GM19099 (cell line): ENCODE measurements around the gene C1orf185.

ENCODE experiments used
- POLR2A ChIP-seq: IDR thresholded peaks from 3 replicates; pipeline ENCODE4 v1.6.1; 2011; ENCODE audit warnings: low read depth; ENCODE audit not compliant: insufficient read length; ENCODE audit errors: extremely low read depth

Gene C1orf185

DNA sequence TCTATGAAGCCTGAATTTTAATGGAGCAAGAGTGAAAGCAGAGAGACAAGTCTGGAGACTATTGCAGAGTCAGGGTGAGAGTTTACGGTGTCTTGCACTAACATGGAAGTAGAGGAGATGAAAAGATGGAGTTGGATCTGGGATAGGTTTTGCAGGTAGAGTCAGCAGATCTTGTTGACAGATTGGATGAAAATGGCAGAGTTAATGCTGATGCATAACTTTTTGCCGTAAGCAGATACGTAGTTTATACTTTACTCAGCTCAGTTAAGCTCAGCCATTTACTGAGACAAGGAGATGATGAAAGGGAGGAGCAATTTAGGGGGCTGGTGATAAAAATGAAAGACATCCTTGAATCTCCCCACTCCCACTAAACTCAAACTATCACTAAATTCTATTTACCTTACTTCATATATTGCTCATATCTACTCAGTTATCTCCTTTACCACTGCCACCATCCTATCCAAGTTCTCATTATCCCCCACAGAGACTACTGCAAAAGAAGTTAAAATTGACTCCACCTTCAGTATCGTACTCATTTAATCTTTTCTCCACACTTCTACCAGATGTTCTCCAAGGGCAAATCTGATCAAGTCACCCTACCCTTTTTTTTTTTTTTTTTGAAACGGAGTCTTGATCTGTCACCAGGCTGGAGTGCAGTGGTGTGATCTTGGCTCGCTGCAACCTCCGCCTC, 13.8 kb downstream of the C1orf185 start:
- no peak for TF ChIP-seq POLR2A

DNA sequence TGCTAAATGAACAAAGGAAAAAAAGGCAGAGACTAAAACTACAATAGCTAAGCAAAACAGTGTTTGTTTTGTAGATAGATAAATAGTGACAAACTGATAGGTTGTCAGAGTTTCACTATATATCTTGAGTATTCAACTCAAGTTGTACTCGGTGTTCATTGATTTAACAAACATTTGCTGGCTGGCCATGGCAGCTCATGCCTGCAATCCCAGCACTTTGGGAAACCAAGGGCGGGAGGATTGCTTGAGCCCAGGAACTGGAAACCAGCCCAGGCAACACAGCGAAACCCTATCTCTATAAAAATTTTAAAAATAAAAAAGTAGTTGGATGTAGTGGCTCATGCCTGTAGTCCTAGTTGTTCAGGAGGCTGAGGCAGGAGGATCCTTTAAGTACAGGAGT, 17.3 kb downstream of the C1orf185 start:
- no peak for TF ChIP-seq POLR2A

DNA sequence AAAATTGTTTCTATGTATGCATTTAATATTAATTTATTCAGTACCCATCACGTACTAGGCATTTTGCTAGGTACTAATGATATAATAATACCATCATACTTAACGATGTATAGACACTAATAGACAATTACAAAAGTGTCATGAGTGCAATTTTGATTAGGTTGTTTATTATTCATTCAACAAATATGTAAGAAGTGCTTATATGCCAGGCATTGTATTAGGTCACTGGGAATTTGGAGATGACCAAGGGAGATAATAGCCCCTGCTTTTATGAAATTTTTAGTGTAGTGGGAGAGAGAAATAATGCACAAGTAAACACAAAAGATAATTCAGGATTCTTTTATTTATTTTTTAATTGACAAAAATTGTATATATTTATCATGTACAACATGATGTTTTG, 18.6 kb downstream of the C1orf185 start:
- TF ChIP-seq POLR2A: no peak

DNA sequence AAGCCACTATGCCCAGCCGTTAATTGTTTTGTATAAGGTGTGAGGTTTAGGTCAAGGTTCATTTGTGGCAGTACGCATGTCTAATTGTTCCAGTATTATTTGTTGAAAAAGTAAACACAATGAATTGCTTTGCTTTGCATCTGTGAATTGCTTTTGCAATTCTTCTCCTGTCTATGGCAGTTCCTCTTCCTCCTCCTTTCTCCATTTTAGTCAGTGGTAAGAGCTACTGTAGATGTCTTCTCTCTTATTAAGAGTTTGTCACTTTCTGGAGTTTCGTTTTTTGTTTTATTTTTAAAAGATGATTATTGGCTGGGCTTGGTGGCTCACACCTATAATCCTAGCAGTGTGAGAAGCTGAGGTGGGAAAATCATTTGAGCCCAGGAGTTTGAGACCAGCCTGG, 29.2 kb downstream of the C1orf185 start:
- TF ChIP-seq POLR2A: no peak

DNA sequence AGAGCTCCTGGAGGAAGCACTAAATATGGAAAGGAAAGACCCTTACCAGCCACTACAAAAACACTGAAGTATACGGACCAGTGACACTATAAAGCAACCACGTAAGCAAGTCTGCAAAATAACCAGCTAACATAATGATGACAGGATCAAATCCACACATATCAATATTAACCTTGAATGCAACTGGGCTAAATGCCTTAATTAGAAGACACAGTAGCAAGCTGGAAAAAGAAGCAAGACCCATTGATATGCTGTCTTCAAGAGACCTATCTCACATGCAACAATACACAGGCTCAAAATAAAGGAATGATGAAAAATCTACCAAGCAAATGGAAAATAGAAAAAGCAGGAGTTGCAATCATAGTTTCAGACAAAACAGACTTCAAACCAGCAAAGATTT, 31.0 kb downstream of the C1orf185 start:
- no peak for TF ChIP-seq POLR2A

DNA sequence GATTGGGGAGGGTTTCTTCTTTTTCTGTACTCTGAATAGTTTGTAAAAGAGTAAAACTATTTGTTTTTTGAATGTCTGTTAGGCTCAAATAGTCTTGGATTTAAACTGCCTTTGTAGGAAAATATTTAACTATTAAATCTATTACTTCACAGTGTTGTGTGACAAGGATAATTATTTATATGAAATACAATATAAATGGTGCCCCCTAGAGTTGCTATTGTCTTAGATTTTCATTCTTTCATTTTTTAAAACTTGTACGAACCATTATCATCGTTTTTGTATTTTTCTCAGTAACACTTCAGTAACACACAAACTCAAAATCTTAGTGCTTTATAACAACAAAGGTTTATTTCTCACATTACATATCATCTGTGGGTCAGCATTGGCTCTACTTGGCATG, 37.4 kb downstream of the C1orf185 start:
- TF ChIP-seq POLR2A: no peak

DNA sequence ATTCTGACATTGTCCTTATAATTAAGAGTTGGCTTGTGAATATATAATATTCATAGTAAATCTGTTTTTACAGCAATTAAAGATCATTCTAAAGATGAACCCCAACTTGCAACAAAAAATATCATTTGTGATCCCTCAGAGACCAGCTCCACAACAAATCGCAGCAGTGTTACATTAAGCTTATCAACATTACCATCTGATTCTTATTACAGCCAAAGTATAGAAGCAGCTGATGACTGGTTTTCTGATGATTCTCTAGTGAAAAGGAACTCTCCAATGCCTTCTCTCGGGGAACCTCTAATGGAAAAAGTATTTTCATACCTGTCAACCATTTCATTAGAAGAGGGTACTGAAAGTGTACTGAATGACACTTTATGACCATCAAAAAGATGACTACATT, 45.4 kb downstream of the C1orf185 start:
- no peak for TF ChIP-seq POLR2A

DNA sequence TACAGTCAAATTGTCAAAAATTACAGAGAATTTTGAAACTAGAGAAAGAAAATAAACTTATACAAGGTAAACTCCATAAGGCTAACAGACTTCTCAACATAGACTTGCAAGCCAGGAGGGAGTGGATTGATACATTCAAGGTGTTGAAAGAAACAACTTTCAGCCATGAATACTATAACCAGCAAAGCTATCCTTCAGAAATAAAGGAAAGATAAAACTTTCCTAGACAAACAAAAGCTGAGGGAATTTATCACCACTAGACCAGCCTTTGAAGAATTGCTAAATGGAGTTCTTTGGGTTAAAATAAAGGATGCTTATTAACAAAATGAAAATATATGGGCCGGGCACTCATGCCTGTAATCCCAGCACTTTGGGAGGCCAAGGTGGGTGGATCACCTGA, 52.7 kb downstream of the C1orf185 start:
- TF ChIP-seq POLR2A: no peak

DNA sequence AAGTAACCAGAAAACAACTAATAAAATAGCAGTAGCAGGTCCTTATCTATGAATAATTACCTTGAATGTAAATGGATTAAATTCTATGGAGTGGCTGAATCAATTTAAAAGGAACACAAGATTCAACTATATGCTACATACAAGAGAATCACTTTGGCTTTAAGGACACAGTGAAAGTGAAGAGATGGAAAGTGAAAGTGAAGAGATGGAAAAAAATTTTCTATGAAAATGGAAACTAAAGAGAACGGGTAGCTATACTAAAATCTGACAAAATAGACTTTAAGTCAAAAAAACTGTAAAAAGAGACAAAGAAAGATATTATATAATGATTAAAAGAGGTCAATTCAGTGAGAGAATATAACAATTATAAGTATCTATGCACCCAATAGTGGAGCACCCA, 54.7 kb downstream of the C1orf185 start:
- TF ChIP-seq POLR2A: no peak

DNA sequence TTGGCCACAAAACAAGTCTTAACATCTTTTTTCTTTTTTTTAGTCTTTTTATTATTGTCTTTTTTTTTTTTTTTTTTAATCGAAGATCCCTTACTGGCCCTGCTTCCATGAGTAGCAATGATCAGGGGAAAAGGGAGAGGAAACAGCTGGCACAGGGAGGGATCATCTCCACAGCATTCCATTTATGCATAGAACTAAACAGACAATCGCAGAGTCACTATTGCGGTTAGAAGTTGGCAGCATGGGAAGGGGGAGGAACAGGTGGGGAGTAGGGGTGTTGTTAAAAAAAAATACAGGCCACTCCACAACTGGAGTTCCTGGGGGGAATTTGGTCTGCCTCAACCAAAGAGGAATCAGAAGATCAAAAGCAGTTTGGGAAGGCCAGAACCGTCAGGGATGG, 55.4 kb downstream of the C1orf185 start:
- no peak for TF ChIP-seq POLR2A

DNA sequence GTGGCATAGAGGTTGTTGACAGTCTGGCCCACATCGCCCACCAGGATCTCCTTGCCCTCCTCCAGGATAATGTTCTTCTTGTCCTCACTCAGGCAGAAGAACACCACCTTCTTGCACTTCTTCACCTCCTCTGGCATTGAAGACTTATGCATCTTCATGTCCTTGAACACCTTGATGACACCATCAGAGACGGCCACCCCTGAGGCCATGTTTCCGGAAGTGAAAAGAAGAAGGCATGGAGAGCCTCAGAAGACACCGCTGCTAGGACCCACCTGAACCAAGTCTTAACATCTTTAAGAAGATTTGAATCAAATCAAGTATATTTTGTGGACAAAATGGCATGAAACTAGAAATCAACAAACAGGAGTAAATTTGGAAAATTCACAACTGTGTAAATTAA, 56.2 kb downstream of the C1orf185 start:
- no peak for TF ChIP-seq POLR2A

DNA sequence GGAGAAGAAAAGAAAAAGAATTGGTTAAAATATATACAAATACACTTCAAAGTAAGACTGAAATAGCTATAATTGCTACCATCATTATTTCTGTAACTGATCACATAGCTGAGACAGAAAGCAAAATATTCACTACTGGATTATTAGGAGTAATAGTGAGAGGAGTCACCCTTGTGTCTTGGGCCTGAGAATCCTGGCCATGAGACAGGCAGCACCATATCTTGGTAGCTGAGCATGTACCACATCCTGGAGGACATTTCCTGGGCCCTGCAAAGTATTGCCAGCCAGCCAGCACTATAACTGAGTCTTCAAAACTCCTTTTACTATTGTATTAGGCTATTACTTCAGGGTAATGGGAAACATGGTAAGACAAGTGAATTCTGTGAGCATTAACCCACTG, 63.5 kb downstream of the C1orf185 start:
- no peak for TF ChIP-seq POLR2A

DNA sequence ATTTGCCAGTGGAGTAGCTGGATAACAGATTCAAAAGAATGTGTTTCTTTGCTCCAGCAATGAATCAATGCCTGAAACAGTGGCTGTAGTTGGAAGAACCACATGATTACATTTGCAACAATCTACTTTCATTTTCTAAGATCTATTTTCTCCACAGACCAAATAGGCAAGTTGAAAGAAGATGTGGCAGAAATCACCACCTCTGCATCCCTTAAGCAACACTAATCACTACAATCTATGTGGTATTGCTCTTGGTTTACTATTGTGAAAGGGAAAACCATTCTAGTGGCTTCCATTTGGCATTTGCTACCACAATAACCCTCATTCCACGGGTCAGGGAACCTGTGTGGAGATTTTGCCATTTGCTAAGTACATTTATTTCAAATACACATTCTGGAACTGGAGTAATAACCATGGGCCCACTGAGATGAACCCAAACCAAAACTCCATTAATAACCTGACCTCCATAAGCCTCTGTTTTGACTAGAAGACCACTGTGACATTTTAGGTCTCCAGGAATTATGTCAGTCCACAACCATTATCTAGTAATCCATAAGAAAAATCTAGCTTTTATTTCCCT, 66.3 kb downstream of the C1orf185 start:
- no peak for TF ChIP-seq POLR2A

DNA sequence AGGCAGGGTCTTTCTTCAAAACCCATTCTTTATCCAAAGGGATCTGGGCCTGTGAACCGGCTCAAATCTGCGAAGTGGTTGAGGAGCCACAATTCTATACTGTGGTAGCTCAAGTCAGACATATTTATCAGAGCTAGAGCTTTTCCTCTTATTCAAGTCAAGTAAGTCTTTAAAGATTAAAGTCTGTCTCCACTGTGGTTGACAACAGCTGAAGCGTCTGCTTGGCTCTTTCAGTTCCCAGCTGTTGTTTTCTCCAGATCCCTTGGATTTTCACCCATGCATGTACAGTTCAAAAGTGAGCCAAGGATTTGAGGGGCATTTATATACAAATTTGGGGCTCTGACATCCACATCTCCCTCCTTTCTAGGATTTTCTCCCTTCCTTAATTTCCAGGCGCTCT, 66.9 kb downstream of the C1orf185 start:
- TF ChIP-seq POLR2A: no peak

DNA sequence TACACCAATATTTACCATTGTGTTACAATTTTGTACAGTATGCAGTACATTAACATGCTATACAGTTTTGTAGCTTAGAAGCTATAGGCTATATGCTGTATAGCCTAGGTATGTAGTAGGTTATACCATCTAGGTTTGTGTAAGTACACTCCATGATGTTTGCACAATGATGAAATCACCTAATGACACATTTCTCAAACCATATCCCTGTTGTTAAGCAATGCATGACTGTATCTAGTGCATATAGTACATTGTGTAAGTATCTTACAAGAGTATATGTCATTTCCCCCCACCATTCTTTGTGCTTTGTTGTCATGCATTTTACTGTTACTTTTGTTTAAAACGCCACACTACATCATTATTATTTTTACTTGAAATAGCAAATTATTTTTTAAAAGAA, 68.3 kb downstream of the C1orf185 start:
- no peak for TF ChIP-seq POLR2A

DNA sequence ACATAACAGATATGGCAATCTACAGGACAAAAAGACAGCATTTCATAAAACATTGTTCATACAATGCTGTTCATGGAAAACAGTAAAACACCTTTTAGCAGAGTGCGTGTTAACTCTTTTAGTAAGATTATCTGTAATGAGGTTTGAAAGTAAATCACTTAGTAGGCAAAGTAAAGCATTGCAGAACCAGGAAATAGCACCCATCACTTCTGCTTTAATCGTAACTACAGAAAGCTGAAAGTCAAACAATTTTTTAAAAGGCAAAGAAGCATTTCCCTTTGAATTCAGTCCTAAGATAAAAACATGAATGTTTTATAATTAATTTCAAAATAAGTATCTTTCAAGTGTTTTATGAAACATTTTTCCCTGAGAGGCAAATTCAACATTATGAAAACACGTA, 70.8 kb downstream of the C1orf185 start:
- no peak for TF ChIP-seq POLR2A

DNA sequence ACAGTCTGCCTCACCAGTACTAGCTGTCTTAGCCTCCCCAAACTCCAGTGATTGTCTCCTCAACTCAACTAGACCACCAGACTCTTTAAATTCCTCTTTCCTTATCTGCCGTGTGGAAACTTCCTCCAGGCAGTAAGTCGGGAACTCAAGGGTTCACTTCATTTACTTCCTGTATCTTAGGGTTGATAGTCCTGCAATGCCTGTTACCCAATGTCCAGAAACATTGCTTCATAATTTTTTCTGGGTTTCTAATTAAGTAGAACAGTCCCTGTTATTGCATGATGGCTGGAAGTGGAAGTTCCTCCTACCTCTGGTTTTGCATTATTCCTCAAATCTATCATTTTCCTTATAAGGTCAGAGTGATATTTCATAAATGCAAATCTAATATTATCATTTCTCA, 73.2 kb downstream of the C1orf185 start:
- TF ChIP-seq POLR2A: no peak

DNA sequence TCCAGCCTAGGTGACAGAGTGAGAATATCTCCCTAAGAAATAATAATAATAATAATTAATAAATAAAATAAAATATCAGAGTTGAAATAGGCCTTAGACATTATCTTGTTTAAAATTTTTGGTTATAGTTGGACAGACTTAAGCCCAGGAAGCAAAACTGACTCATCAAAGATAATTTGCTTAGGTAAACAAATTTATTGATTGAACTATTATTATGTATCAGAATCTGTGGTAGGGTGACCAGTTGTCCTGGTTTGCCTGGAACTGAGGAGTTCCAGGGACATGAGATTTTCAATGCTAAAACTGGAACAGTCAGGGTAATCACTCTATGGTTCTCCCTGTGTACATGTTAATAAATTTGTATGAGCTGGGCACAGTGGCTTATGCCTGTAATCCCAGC, 86.2 kb downstream of the C1orf185 start:
- no peak for TF ChIP-seq POLR2A
